Measurements from ENCODE around the gene HOTAIR.

DNA sequence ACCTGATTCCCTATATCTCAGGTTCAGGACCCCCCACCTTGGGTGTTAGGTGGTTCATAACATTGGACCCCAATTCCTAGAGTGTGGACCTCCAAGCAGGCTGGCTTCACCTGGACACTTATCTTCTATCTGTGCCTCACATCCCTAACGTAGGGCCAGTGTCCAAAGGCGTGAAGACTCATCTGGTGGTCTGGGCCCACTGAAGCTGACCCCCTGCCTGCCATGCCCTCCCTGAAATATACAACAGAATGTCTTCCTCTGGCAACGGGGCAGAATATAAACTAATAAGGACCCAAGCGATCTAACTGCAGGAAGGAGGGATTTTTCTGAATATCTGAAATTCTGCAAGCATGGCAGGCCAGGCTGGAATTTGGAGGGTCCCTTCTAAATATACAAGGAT, 30.5 kb downstream of the HOTAIR start:
- TF ChIP-seq, protein P1, sequence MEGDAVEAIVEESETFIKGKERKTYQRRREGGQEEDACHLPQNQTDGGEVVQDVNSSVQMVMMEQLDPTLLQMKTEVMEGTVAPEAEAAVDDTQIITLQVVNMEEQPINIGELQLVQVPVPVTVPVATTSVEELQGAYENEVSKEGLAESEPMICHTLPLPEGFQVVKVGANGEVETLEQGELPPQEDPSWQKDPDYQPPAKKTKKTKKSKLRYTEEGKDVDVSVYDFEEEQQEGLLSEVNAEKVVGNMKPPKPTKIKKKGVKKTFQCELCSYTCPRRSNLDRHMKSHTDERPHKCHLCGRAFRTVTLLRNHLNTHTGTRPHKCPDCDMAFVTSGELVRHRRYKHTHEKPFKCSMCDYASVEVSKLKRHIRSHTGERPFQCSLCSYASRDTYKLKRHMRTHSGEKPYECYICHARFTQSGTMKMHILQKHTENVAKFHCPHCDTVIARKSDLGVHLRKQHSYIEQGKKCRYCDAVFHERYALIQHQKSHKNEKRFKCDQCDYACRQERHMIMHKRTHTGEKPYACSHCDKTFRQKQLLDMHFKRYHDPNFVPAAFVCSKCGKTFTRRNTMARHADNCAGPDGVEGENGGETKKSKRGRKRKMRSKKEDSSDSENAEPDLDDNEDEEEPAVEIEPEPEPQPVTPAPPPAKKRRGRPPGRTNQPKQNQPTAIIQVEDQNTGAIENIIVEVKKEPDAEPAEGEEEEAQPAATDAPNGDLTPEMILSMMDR (conservative IDR thresholded peaks at IDR 0.05 in 1 of 2, IDR thresholded peaks at IDR 0.05 in 1 of 2; ENCODE audit: extremely low read depth in 1 of 2, insufficient read depth in 1 of 2, low read depth in 1 of 2, low read length in 2 of 2) = no peak
- TF ChIP-seq EZH2 (IDR thresholded peaks at IDR 0.05; ENCODE audit: borderline replicate concordance, low read length) = no peak

All from mammary epithelial cell (primary cell).